Activated CD8-positive, alpha-beta memory T cell treated with anti-CD3 and anti-CD28 coated beads for 4 hours (primary cell): ENCODE data around the gene PKD1.

ENCODE experiments used
- DNase-seq, 2 donors: peaks; one replicate each; pipeline ENCODE4 v3.0.0-alpha.2; 2020; ENCODE audit warnings: low read depth in 2 of 2

PKD1 gene

DNA sequence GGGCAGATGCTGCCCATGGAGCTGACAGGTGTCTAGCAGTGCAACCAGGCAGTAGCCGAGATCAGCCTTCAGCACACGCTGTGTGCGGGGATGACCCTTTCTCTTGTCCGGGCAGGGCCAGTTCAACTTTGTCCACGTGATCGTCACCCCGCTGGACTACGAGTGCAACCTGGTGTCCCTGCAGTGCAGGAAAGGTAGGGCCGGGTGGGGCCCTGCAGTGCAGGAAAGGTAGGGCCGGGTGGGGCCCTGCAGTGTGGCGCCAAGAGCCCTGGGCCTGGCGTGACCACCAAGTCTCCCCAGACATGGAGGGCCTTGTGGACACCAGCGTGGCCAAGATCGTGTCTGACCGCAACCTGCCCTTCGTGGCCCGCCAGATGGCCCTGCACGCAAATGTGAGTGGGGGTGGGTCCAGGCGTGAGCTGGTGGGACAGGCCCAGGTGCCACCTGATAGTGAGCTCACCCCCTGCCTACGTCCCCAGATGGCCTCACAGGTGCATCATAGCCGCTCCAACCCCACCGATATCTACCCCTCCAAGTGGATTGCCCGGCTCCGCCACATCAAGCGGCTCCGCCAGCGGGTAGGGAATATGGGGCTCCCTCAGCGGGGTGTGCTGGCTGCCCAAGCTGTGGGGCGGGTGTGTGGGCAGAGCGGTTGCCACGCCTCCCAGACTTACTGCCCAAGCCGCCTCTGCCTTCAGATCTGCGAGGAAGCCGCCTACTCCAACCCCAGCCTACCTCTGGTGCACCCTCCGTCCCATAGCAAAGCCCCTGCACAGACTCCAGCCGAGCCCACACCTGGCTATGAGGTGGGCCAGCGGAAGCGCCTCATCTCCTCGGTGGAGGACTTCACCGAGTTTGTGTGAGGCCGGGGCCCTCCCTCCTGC lies 47.7 kb downstream of the PKD1 start:
- no peak for DNase-seq

- no peak for DNase-seq
Observed at GRCh38 chr16:2086812-2087747, 48.6 kb downstream of the PKD1 start.

GRCh38 chr16:2086106-2086742 lies 49.5 kb downstream of the PKD1 start:
- DNase-seq = no peak

- DNase-seq = no peak
Observed at GRCh38 chr16:2085669-2086068, 50.0 kb downstream of the PKD1 start.

DNA sequence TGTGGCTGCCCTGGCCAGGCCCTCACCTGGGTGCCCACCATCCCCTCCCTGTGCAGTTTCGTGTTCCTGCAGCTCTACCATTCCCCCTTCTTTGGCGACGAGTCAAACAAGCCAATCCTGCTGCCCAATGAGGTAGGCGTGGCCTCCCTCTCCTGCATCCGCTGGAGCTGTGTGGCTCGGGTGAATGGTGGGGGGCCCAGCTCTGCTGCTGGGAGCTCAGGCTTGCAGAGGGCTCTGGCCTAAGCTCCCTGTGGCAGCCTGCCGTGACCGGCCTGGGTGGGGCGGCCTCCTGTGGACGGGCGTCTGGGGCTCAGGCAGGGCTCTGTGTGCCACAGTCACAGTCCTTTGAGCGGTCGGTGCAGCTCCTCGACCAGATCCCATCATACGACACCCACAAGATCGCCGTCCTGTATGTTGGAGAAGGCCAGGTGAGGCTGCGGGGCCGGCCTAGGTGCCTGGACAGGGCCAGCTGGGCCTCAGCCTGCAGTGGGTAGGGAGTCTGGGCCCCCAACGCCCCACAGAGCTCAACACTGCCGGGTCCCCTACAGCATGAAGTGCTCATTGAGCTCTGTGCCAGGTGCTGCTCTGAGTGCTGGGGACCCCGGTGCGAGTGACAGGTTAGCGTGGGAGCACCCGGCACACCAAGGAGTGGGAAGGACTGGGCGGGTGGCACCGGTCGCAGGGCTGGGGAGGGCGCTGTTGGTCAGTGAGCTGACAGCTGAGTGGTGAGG lies 50.6 kb downstream of the PKD1 start:
- DNase-seq = no peak

GRCh38 chr16:2083876-2084780 lies 51.6 kb downstream of the PKD1 start:
- no peak for DNase-seq

- no peak for DNase-seq
Observed at GRCh38 chr16:2083409-2083808, 52.3 kb downstream of the PKD1 start.

GRCh38 chr16:2082983-2083364 lies 52.7 kb downstream of the PKD1 start:
- DNase-seq = no peak

DNA sequence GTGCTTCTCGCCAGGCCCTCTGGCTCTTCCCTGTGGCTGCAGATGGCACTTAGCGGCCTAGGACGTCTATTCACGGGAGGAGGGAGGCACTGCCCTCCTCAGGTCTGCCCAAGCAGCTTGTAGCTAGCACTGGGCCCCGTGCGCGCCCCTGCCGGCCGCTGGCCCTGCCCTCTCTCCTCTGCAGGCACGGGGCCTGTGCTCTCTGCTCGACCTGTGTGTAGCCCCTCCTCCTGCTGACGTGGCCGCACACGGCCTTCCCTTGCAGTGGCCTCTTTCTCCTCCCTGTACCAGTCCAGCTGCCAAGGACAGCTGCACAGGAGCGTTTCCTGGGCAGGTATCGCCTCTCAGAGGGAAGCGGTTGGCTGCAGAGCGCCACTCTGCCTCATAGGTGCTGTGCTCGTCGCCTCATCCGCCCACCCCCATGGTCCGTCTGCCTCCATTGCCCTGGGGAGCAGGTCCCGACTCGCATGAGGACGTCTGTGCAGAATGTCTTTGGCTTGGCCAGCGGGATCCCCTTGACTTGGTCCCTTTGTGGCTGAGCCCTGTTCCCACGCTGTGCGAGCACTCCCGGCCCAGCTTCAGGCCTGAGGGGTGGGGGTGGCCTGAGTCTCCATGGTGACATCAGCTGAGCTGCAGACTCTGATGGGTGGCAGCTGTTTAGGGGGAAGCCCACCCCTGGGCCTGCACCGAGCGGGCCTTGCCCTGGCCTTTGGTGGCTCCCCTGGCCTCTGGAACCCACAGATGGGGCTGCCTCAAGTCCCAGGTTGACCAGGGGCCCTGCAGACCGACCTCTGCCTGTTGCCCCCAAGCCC lies 53.3 kb downstream of the PKD1 start:
- DNase-seq = no peak

GRCh38 chr16:2081201-2082084 lies 54.3 kb downstream of the PKD1 start:
- DNase-seq = no peak

- DNase-seq = no peak
Observed at GRCh38 chr16:2079991-2080390, 55.7 kb downstream of the PKD1 start.

GRCh38 chr16:2079311-2079800 lies 56.3 kb downstream of the PKD1 start:
- no peak for DNase-seq

DNA sequence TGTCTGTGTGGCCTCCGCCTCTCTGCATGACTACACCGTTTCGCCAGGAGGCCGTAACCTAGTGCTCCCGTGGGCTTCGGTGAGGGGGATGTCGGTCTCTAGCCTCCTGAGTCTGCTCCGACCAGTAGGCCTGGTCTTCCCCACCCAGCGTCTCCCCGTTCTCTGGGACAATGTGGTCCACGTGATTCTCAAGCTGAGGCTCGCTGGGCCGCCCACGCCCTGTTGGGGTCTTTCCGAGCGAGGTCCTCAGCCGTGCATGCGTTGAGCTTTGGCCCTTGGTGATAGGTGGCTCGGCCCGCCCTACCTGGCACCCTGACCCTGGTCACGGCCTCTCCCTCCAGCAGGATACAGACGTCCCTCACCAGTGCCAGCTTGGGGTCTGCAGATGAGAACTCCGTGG lies 57.0 kb downstream of the PKD1 start:
- DNase-seq = no peak

DNA sequence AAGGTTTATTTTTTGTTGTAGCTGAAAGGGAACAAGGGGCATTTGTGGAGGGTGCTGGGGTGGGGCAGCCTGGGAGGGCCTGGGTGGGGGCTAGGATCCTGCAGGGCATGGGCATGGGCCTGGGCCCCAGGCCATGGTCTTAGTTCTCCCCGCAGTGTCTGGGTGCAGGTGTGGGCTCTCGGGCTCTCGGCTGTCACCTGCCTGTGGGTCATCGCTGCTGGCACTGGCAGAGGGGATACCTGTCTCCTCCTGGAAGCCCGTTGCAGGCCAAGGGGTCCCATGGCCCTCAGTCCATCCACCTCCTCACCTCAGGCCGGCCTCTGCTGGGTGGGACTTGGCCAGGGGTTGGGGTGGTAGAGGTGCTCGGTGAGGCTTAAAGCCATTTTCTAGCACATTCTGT lies 57.6 kb downstream of the PKD1 start:
- no peak for DNase-seq

DNA sequence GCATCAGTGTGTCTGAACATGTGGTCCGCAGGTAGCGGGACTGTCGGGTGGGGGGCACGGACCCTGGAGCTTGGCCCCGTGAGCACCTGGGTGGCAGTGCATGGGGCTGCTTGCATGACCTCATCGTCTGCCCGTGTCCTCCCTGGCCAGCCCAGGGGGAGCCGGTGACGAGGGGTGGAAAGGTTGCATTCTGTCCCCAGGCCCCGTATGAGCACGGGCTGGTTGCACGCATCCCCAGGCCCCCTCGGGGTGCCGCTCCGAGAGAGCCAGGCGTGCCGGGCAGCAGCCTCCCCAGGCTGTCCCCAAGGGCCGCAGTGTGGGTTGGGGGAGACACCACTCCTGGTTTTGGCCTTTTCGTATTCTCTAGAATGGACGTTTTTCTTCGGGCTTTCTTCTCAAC lies 58.0 kb downstream of the PKD1 start:
- no peak for DNase-seq

DNA sequence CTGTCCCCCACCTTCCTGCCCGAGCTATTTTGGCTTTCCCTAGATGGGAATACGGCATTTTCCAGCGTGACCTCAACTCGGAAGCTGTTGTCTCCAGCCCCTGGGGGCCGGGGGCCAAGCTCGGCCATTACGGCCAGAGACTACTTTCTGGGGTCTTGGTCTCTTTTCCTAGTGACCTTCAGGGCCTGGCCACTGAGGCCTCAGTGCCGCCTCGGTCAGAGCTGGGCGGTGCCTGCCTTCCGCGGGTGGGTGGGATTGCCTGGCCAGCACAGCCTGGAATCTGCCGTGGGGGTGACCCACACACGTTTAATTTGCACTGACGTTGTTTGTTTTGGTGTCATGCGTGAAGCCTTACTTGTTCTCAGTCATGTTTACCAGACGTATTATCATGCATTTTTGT lies 58.7 kb downstream of the PKD1 start:
- DNase-seq = no peak

DNA sequence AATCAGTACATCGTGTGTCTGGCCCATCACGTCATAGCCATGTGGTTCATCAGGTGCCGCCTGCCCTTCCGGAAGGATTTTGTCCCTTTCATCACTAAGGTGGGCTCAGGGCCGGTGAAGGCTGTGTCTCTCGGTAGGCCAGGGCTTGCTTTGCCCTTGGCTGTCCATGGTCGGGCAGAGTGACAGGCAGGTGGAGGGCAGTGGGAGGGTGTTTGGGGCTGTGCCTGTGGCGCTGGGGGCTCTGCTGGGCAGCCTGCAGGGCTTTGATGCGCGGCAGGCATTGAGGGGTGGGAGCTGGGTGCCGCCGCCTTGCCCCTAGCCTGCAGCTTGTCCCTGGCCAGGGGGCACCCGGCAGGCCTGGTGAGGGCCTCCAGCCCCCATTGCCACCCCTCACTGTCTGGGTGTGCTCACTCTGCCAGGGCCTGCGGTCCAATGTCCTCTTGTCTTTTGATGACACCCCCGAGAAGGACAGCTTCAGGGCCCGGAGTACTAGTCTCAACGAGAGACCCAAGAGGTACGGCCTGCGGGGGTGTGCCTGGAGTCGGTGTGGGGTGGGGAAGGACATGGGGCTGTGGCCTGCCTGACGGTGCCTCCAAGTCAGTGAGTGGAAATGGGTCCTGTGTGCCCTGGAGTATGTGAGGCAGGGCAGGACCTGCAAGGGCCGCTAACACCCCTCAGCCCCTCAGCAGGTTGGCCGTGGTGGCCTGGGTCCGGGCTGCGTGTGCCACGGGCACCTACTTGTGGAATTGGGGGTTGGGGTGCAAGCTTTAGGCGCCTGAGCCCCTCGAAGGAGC lies 59.4 kb downstream of the PKD1 start:
- no peak for DNase-seq

- DNase-seq = no peak
Observed at GRCh38 chr16:2075631-2076030, 60.1 kb downstream of the PKD1 start.
